Activated CD4-positive, CD25-positive, alpha-beta regulatory T cell treated with anti-CD3 and anti-CD28 coated beads, Interleukin-2, amount 50 U/mL, for 24 hours (primary cell): ENCODE data around the gene SERHL2.
A peak's percentile ranks its signal among the peaks of the same experiment; 100 is the strongest.
"Not testable (repeated sequence)": the region's sequence is repeated elsewhere in the genome, so short reads cannot be mapped to it uniquely, and the experiment has no call there.

Experiments used
- ATAC-seq, 2 donors: fragments of 150-1000 bp; cut with Tn5 transposase; one replicate each; pipeline ENCODE4 v1.10.0; 2021; ENCODE audit warnings: mild to moderate bottlenecking in 1 of 2, moderate library complexity in 1 of 2

SERHL2 gene

GRCh38 chr22:42536166-42536565, 17.6 kb upstream of the SERHL2 start:
- ATAC-seq: no peak

- not testable (repeated sequence) for ATAC-seq
Observed at GRCh38 chr22:42536634-42537033, 17.1 kb upstream of the SERHL2 start.

GRCh38 chr22:42537199-42537831, 16.4 kb upstream of the SERHL2 start:
- ATAC-seq: peak; percentile 54 to 58

GRCh38 chr22:42539236-42539771, 14.5 kb upstream of the SERHL2 start:
- ATAC-seq: peak; percentile 70 to 78

- no peak for ATAC-seq
Observed at GRCh38 chr22:42544686-42545085, 9.1 kb upstream of the SERHL2 start.

GRCh38 chr22:42547562-42547961, 6.2 kb upstream of the SERHL2 start:
- no peak for ATAC-seq

DNA sequence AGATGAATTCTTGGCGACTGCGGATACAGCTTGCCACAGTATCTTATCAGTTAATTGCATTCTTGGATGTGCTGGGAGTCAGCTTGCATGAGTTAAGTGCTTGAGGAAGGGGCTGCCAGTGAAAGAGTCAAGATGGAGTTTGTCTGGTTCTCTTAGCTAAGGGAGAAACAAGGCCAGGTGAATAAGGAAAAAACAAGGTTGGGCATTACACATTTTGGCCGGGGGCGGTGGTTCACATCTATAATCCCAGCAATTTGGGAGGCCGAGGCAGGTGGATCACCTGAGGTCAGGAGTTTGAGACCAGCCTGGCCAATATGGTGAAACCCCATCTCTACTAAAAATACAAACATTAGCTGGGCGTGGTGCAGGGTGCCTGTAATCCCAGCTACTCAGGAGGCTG, 5.6 kb upstream of the SERHL2 start:
- not testable (repeated sequence) for ATAC-seq

- no peak for ATAC-seq
Observed at GRCh38 chr22:42548597-42549330, 5.0 kb upstream of the SERHL2 start.

DNA sequence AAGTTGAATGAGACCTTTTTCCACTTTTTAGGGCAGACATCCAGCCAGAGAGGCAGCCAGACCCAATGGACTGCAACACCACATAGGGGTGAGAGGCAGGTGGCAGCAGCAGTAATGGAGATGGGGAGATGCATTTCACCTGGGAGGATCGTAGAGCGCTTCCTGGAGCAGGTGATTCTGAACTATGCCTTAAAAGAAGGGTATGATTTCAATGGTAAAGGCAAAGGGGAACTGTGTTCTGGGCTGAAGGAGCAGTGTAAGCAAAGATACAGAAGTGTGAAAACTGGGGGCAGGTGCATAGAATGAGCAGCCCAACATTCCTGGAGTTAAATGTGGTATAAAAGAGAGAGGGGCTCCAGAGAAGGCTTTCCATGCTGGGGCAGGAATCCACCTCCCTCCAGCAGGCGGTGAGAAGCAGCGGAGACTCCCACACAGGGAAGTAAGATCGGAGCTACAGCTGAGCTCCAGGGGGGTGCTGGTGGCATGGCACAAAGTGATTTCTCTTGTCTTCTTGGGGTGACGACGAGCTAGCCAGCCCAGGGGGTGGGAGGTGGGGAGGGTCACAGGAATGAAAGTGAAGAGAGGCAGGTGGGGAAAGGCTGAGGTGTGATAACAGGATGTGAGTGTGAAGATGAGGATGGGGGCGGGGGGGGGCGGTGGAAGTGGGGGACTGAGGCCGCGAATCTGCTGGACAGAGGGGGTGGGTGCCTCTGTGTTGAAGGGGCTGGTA, 4.3 kb upstream of the SERHL2 start:
- no peak for ATAC-seq

DNA sequence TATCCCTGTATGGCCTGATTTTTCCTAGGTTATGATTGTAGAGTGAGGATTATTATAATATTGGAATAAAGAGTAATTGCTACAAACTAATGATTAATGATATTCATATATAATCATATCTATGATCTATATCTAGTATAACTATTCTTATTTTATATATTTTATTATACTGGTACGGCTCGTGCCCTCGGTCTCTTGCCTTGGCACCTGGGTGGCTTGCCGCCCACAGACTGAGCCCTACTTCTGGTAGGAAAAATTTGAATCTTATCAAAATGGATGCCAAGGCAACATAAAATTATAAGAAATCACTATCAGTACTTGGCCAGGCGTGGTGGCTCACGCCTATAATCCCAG, 1.5 kb upstream of the SERHL2 start:
- not testable (repeated sequence) for ATAC-seq

DNA sequence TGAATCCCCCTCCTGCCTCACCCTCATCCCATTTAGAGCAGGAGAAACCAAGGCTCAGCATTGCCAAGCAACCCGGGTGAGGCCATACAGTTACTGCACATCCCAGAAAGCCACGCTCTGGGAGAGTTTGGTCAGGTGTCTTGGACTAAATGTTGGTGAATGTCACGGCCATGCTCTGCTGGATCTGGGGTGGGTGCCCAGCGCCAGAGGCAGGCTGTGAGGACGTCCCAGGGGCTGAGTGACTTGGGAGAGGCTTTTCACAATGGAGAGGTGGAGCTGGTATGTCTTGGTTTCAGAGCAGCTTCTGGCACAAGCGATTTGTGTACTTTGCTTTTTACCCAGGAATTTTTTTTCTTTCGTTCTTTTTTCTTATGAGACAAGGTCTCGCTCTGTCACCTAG, 6.6 kb downstream of the SERHL2 start:
- ATAC-seq: no peak

DNA sequence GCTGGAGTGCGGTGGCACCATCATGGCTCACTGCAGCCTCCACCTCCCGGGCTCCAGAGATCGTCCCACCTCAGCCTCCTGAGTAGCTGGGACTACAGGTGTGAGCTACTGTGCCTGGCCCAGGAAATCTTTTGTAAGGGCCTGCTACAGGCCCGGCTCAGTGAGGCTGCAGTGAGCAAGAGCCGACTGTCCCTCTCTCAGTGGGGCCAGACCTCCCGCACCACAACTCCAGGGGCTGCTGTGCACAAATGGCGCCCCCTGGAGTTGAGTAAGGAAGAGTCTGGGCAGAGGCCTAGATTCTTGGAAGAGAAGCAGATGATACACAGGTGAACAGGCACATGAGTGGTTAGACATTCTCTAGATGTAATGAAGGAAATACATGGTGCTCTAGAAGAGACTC, 7.0 kb downstream of the SERHL2 start:
- ATAC-seq: peak; percentile 39 to 52

DNA sequence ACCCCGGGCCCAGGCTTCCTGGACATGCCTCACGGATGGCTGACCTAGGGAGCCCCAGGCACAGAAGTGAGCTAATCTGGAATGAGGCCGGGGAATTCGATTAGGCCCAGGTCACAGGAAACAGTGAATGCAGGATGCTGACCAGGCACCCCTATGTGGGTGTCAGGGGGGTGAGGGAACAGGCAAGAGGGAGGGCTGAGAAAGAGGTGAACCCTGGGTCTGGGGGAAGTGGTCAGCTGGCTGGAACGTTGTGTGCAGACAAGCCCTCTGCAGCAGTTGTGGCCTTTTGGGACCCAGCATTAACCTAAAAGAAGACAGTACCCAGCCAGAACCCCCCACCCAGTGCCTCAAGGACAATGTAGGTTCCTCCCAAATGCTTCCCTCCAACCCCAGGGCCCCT, 8.1 kb downstream of the SERHL2 start:
- no peak for ATAC-seq

DNA sequence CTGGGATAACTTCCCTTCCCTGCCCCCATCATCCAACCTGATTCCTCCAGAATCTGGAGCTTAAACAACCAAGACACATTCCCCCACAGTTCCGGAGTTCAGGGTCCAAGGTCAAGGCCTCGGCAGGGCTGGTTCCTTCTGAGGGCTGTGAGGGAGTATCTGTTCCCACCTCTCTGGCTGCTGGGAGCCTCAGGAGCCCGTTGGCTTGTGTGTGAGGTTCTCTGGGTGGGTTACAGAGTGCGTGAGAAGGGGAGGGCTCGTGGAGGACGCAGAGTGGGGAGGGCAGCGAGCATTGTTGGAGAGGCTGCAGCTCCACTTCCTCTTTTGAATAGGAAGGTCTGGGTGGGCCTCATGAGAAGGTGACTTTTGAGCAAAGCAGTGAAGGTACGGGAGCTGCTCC, 8.5 kb downstream of the SERHL2 start:
- ATAC-seq: no peak

DNA sequence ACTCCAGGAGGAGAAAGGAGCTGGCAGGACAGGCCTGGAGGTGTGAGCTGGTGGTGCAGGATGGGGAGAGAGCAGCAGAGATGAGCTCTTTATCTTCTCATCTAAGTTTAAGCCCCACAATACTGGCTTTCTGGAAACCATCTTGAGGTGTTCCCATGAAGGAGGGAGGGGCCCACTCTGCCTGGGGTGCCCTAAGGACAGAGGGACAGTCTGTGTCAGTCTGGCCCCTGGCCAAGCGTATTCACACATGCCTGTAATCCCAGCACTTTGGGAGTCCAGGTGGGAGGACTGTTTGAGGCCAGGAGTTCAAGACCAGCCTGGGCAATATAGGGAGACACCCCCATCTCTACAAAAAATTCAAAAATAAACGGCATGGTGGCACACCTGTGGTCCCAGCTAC, 8.9 kb downstream of the SERHL2 start:
- no peak for ATAC-seq

- not testable (repeated sequence) for ATAC-seq
Observed at GRCh38 chr22:42563943-42564342, 10.2 kb downstream of the SERHL2 start.

- ATAC-seq: no peak
Observed at GRCh38 chr22:42564699-42565098, 10.9 kb downstream of the SERHL2 start.

DNA sequence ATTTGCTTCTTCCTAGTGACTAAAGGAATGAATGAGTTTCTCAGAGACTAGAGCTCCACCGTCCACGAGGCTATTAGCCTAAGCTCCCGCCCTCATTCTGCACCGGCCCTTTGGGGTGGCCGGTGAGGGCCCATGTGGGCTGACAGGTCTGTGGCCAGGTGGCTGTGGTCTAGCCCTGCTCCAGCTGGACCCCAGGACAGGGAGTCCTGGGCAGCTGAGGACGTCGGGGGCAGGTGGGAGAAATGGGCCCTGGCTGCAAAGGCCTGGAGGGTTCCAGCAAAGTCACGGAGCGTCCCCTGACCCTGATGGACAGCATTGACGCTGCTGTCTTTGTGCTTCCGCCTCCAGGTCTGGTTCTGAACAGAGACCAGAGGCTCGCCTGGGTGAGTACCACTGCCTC, 12.2 kb downstream of the SERHL2 start:
- ATAC-seq: no peak

- not testable (repeated sequence) for ATAC-seq
Observed at GRCh38 chr22:42567950-42568349, 14.2 kb downstream of the SERHL2 start.

- ATAC-seq: not testable (repeated sequence)
Observed at GRCh38 chr22:42570580-42570979, 16.8 kb downstream of the SERHL2 start.

GRCh38 chr22:42571068-42571467, 17.3 kb downstream of the SERHL2 start:
- not testable (repeated sequence) for ATAC-seq

DNA sequence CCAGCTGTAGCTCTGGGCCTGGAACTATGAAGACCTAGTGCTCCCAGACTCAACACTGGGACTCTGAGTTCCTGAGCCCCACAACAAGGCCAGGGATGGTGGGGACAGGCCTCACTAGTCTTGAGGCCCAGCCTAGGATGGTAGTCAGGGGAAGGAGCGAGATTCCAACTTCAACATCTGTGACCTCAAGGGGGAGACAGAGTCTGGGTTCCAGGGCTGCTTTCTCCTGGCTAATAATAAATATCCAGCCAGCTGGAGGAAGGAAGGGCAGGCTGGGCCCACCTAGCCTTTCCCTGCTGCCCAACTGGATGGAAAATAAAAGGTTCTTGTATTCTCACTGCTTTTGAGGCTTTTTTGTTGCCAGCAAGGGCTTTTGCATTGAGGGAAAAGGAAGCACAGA, 20.3 kb downstream of the SERHL2 start:
- ATAC-seq: not testable (repeated sequence)

- ATAC-seq: not testable (repeated sequence)
Observed at GRCh38 chr22:42574468-42574867, 20.7 kb downstream of the SERHL2 start.
